Naive thymus-derived CD4-positive, alpha-beta T cell (primary cell): ENCODE results near the gene ADAP1. TPM values are rescaled to one million over a fixed set of nuclear protein-coding genes. Genes with fewer than 3 reads are reported as not detected.

ENCODE experiments used
- ATAC-seq: fragments of 150-1000 bp; cut with Tn5 transposase; 2 replicates; pipeline ENCODE4 v1.10.0; 2021; ENCODE audit warnings: mild to moderate bottlenecking, moderate library complexity
- CTCF ChIA-PET: fragments of 350-600 bp; sonication (Branson Sonifier 250); formaldehyde crosslinking; loops from one replicate; lab custom pipeline; 2021; ENCODE audit warnings: antibody characterized with exemption; lab: Charles Lee
- POLR2A ChIA-PET: fragments of 350-600 bp; sonication (Branson Sonifier 250); formaldehyde crosslinking; loops from one replicate; lab custom pipeline; 2021; ENCODE audit warnings: antibody characterized with exemption, inconsistent platforms; lab: Charles Lee
- DNase-seq, 9 donors: peaks; one replicate each; pipeline versions ENCODE4 v3.0.0 to v3.0.0-alpha.2; 2020 to 2022; ENCODE audit warnings: mixed read lengths in 1 of 9
- H3K27ac ChIP-seq: one replicate; pipeline ENCODE4 v1.7.0; 2013; ENCODE audit warnings: mild to moderate bottlenecking, low read depth, low read length, moderate library complexity
- H3K27me3 ChIP-seq, 2 donors: one replicate each; pipeline ENCODE4 v1.7.0; 2013; ENCODE audit warnings: low read length in 2 of 2, mild to moderate bottlenecking in 2 of 2, moderate library complexity in 2 of 2; ENCODE audit not compliant: control insufficient read depth in 2 of 2, insufficient read depth in 2 of 2
- H3K36me3 ChIP-seq, 3 experiments: 1 replicate in 2 of 3; 2 replicates in 1 of 3; pipeline ENCODE4 v1.7.0; 2013; ENCODE audit warnings: low read length in 3 of 3, mild to moderate bottlenecking in 3 of 3, moderate library complexity in 1 of 3; ENCODE audit not compliant: insufficient read depth in 3 of 3, control insufficient read depth in 2 of 3
- H3K4me1 ChIP-seq, 2 donors: one replicate each; pipeline ENCODE4 v1.7.0; 2013; ENCODE audit warnings: low read length in 2 of 2, mild to moderate bottlenecking in 2 of 2, moderate library complexity in 1 of 2; ENCODE audit not compliant: control insufficient read depth in 2 of 2, insufficient read depth in 2 of 2
- H3K4me3 ChIP-seq: 2 replicates; pipeline ENCODE4 v1.7.0; 2013; ENCODE audit warnings: mild to moderate bottlenecking, low read length
- H3K9me3 ChIP-seq, 3 experiments: 1 replicate in 2 of 3; 2 replicates in 1 of 3; pipeline ENCODE4 v1.7.0; 2013; ENCODE audit warnings: low read length in 3 of 3; ENCODE audit not compliant: control insufficient read depth in 2 of 3
- H3K27ac Mint-ChIP-seq, 9 donors: one replicate each; pipeline ENCODE4 v1.8.0; 2020 to 2022; ENCODE audit warnings: mixed read lengths in 9 of 9, mild to moderate bottlenecking in 8 of 9, moderate library complexity in 5 of 9, inconsistent platforms in 2 of 9
- H3K27me3 Mint-ChIP-seq, 5 donors: one replicate each; pipeline ENCODE4 v1.8.0; 2021 to 2022; ENCODE audit warnings: mixed read lengths in 5 of 5, mild to moderate bottlenecking in 1 of 5
- H3K36me3 Mint-ChIP-seq, 5 donors: one replicate each; pipeline ENCODE4 v1.8.0; 2020 to 2022; ENCODE audit warnings: mixed read lengths in 5 of 5, mild to moderate bottlenecking in 3 of 5, inconsistent platforms in 1 of 5
- H3K4me1 Mint-ChIP-seq, 7 donors: one replicate each; pipeline ENCODE4 v1.8.0; 2020 to 2022; ENCODE audit warnings: mixed read lengths in 7 of 7, mild to moderate bottlenecking in 3 of 7, inconsistent platforms in 1 of 7
- H3K4me3 Mint-ChIP-seq, 10 donors: one replicate each; pipeline ENCODE4 v1.8.0; 2020 to 2022; ENCODE audit warnings: mild to moderate bottlenecking in 10 of 10, mixed read lengths in 10 of 10, moderate library complexity in 6 of 10, inconsistent platforms in 2 of 10
- H3K9me3 Mint-ChIP-seq, 11 donors: one replicate each; pipeline ENCODE4 v1.8.0; 2020 to 2022; ENCODE audit warnings: mixed read lengths in 11 of 11, mild to moderate bottlenecking in 4 of 11, inconsistent platforms in 1 of 11, moderate library complexity in 1 of 11
- intact Hi-C, 2 donors: fragments of 100-400 bp; cut with micrococcal nuclease; formaldehyde crosslinking; loops; one replicate each; pipeline ENCODE4 v1.15.1; 2023
- polyA plus RNA-seq, 2 donors: library from polyadenylated mRNA; unstranded; fragments of 300-500 nt; fragmentation: Illumina TruSeq; gene quantifications; one replicate each; pipeline ENCODE4 v1.2.3, GENCODE V29; 2021
- total RNA-seq, 6 experiments: library from RNA in 5 of 6; stranded (reverse) in 5 of 6; gene quantifications; 1 replicate in 5 of 6; 2 replicates in 1 of 6; pipeline ENCODE4 v1.2.3 and lab custom pipeline; 2021 to 2026

Gene ADAP1
- total and polyA plus RNA-seq, 7 experiments from 2014 or later: 3.8 to 68.6 (median 8.7) TPM

DNA sequence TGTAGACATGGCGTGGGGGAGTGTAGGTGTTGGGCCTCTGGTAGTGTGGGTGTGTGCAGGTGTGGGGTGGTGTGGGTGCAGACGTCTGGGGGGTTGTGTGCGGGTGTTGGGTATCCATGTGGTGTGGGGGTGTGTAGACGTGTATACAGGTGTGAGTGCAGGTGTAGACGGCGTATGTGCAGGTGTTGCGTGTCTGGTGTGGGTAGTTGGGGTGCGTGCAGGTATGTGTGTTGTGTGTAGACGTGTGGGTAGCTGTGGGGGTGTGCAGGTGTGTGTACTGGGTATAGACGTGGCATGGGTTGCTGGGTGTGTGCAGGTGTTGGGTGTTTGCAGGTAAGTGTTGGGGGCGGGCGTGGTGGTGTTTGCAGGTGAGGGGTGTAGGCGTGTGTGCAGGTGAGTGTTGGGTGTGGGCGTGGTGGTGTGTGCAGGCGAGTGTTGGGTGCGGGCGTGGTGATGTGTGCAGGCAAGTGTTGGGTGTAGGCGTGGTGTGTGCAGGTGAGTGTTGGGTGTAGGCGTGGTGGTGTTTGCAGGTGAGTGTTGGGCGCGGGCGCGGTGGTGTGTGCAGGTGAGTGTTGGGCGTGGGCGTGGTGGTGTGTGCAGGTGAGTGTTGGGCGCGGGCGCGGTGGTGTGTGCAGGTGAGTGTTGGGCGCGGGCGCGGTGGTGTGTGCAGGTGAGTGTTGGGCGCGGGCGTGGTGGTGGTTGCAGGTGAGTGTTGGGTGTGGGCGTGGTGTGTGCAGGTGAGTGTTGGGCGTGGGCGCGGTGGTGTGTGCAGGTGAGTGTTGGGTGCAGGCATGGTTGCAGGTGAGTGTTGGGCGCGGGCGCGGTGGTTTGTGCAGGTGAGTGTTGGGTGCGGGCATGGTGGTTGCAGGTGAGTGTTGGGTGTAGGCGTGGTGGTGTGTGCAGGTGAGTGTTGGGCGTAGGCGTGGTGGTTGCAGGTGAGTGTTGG, 61.6 kb downstream of the ADAP1 start:
- POLR2A ChIA-PET: no interaction called here
- H3K27ac Mint-ChIP-seq: peak overlapping the region in 3 of 9 donors; percentile 1 to 33 (median 6)

DNA sequence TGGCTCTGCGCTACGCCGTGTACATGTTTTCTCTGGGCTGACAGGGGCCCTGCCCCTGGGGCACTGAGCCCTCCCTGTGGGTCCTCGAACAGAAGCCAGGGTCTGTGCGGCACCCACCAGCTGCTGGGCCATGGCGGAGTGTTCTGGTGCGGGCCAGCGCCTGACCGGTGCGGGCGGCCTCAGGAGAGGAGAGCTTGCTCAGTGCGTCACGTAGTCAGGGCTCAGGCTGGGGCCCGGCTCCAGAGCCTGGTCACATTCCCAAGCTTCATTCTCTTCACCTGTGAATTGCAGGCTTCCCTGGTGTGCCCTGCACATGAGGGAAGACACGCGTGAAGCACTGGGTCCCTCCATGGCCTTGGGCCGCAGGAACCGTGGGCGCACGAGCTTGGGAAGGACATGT, 62.7 kb downstream of the ADAP1 start:
- Mint-ChIP-seq H3K4me1 (peaks cover 0 to 12% (median 4%) of the 10 kb centered on the region in 7 donors), H3K27ac (no peak overlapping the region), H3K9me3 (peaks cover 0 to 1% (median 0%) of the 10 kb centered on the region in 11 donors), H3K27me3 (no peaks in the 10 kb centered on the region), H3K4me3 (no peak overlapping the region), H3K36me3 (peaks cover 5 to 51% (median 23%) of the 10 kb centered on the region in 5 donors)
- DNase-seq (no peak), ATAC-seq (no peak)
- Histone ChIP-seq H3K36me3 (peaks cover 0 to 91% (median 23%) of the 10 kb centered on the region in 3 experiments), H3K27ac (no peak overlapping the region), H3K4me1 (no peaks in the 10 kb centered on the region), H3K4me3 (no peak overlapping the region), H3K9me3 (no peaks in the 10 kb centered on the region), H3K27me3 (no peaks in the 10 kb centered on the region)
- CTCF ChIA-PET: no interaction called here
- intact Hi-C loops: no loop called here
- POLR2A ChIA-PET: no interaction called here

More for the DNA sequence above, 61.6 kb downstream of the ADAP1 start:
- Histone ChIP-seq H3K4me1 (no peaks in the 10 kb centered on the region), H3K27me3 (no peaks in the 10 kb centered on the region), H3K9me3 (no peaks in the 10 kb centered on the region), H3K4me3 (no peak overlapping the region), H3K36me3 (peaks cover 0 to 90% (median 16%) of the 10 kb centered on the region in 3 experiments), H3K27ac (no peak overlapping the region)
- H3K4me3 Mint-ChIP-seq: no peak overlapping the region
- H3K36me3 Mint-ChIP-seq: peaks cover 5 to 48% (median 22%) of the 10 kb centered on the region in 5 donors
- CTCF ChIA-PET: no interaction called here
- DNase-seq (no peak), ATAC-seq (peak; percentile 2)
- no peaks in the 10 kb centered on the region for H3K27me3 Mint-ChIP-seq
- peaks cover 0 to 1% (median 0%) of the 10 kb centered on the region in 11 donors for H3K9me3 Mint-ChIP-seq
- intact Hi-C loops: no loop called here
- H3K4me1 Mint-ChIP-seq: peaks cover 0 to 12% (median under 1%) of the 10 kb centered on the region in 7 donors

DNA sequence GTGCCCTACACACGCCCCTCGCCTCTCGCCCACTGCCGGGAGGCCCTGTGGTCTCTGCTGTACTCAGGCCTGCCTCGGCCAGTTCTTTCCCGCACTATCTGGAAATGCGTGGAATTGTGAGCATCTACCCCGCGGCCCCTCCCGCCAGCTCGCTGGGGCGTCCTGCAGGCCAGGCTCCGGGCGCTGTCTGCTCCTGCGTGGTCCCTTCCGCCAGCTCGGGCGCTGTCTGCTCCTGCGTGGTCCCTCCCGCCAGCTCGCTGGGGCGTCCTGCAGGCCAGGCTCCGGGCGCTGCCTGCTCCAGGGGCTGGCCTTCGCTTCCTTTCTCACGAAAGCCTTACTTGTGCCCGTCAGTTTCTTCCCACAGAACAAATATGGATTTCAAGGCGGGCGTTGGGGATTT, 63.2 kb downstream of the ADAP1 start:
- H3K4me1 Mint-ChIP-seq: peaks cover 0 to 12% (median 5%) of the 10 kb centered on the region in 7 donors
- POLR2A ChIA-PET: no interaction called here
- no peak overlapping the region for H3K4me3 Mint-ChIP-seq

DNA sequence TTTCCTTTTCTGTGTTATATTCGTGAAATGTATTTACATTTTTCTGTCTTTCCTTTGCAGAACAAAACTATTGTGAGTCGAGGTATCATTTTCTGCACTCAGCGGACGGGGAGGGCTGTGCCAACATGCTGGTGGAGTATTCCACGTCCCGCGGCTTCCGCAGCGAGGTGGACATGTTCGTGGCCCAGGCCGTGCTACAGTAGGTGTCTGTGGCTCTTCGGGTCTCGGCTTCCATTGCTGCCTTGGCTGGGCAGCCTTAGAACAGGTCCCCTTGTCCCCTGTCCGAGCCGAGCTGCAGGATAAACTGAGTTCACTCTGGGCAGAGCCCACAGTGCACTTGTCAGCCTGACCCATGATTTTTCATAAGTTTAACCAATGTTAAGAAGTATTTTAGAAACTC, 63.6 kb downstream of the ADAP1 start:
- Histone ChIP-seq H3K4me1 (no peaks in the 10 kb centered on the region), H3K27ac (no peak overlapping the region), H3K27me3 (no peaks in the 10 kb centered on the region), H3K4me3 (no peak overlapping the region), H3K9me3 (no peaks in the 10 kb centered on the region), H3K36me3 (peaks cover 0 to 91% (median 19%) of the 10 kb centered on the region in 3 experiments)
- POLR2A ChIA-PET: no interaction called here
- Mint-ChIP-seq H3K4me3 (no peak overlapping the region), H3K9me3 (peaks cover 0 to 1% (median 0%) of the 10 kb centered on the region in 11 donors), H3K27me3 (no peaks in the 10 kb centered on the region), H3K27ac (no peak overlapping the region), H3K36me3 (peaks cover 0 to 43% (median 17%) of the 10 kb centered on the region in 5 donors), H3K4me1 (peaks cover 0 to 12% (median 7%) of the 10 kb centered on the region in 7 donors)
- ATAC-seq (no peak), DNase-seq (no peak)
- CTCF ChIA-PET: no interaction called here
- intact Hi-C loops: no loop called here

More for the DNA sequence above, 63.2 kb downstream of the ADAP1 start:
- Histone ChIP-seq H3K9me3 (no peaks in the 10 kb centered on the region), H3K36me3 (peaks cover 0 to 91% (median 18%) of the 10 kb centered on the region in 3 experiments), H3K4me1 (no peaks in the 10 kb centered on the region), H3K27ac (no peak overlapping the region), H3K4me3 (no peak overlapping the region), H3K27me3 (no peaks in the 10 kb centered on the region)
- no peak for ATAC-seq
- intact Hi-C loops: no loop called here
- Mint-ChIP-seq H3K27ac (no peak overlapping the region), H3K36me3 (peaks cover 4 to 48% (median 21%) of the 10 kb centered on the region in 5 donors), H3K9me3 (peaks cover 0 to 1% (median 0%) of the 10 kb centered on the region in 11 donors), H3K27me3 (no peaks in the 10 kb centered on the region)
- DNase-seq: no peak
- CTCF ChIA-PET: no interaction called here

DNA sequence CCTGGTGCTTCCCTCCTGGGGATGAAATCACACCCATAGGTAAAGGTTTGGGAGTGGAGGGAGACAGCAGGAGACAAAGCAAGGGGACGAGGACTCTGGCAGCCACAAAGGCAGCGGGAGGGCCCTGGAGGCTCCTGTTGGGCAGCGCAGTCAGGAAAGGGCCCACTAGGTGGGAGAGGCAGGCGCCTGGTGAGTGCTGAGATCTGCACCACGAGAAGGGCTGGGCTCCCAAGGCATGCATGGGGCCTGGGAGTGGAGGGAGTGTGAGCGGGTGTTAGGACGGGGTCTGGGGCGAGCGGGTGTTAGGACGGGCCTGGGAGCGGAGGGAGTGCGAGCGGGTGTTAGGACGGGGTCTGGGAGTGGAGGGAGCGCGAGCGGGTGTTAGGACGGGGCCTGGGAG, 65.1 kb downstream of the ADAP1 start:
- Mint-ChIP-seq H3K4me3 (no peak overlapping the region), H3K27ac (no peak overlapping the region), H3K27me3 (no peaks in the 10 kb centered on the region), H3K9me3 (peaks cover 0 to 1% (median 0%) of the 10 kb centered on the region in 11 donors), H3K4me1 (peaks cover 0 to 21% (median 8%) of the 10 kb centered on the region in 7 donors), H3K36me3 (peaks cover 0 to 35% (median 14%) of the 10 kb centered on the region in 5 donors)
- intact Hi-C loops: no loop called here
- ChIA-PET CTCF (no interaction called here), POLR2A (no interaction called here)
- Histone ChIP-seq H3K4me3 (no peak overlapping the region), H3K9me3 (no peaks in the 10 kb centered on the region), H3K27me3 (no peaks in the 10 kb centered on the region), H3K27ac (no peak overlapping the region), H3K4me1 (no peaks in the 10 kb centered on the region), H3K36me3 (peaks cover 0 to 84% (median 21%) of the 10 kb centered on the region in 3 experiments)
- ATAC-seq (no peak), DNase-seq (no peak)

DNA sequence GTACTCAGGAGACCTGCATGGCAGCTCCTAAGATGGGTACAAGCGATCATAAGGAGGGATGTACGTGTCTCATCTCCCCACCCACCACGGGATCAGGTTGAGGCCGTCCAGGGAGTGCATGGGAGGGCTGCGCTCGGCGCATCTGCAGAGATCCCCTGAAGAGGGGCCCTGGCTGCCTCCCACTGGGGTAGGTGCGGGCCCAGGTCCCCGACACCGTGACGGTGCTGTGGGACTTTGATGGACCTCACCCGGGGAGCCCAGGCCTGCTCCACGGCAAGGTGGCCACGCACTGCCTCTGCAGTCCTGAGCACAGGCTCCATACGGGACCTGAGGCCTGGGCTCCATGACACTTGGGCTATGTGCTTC, 65.5 kb downstream of the ADAP1 start:
- Mint-ChIP-seq H3K36me3 (peaks cover 0 to 35% (median 14%) of the 10 kb centered on the region in 5 donors), H3K27ac (no peak overlapping the region), H3K27me3 (no peaks in the 10 kb centered on the region), H3K9me3 (peaks cover 0 to 1% (median 0%) of the 10 kb centered on the region in 11 donors), H3K4me3 (no peak overlapping the region), H3K4me1 (peaks cover 0 to 21% (median 8%) of the 10 kb centered on the region in 7 donors)
- H3K27ac ChIP-seq: no peak overlapping the region
- H3K27me3 ChIP-seq: no peaks in the 10 kb centered on the region
- CTCF ChIA-PET: no interaction called here
- H3K9me3 ChIP-seq: no peaks in the 10 kb centered on the region
- ATAC-seq (no peak), DNase-seq (no peak)
- POLR2A ChIA-PET: no interaction called here
- H3K4me3 ChIP-seq: no peak overlapping the region
- intact Hi-C loops: no loop called here
- peaks cover 0 to 80% (median 21%) of the 10 kb centered on the region in 3 experiments for H3K36me3 ChIP-seq
- H3K4me1 ChIP-seq: no peaks in the 10 kb centered on the region
